K562 (cell line): ENCODE data around the gene SPATC1L. TPM values are rescaled to one million over a fixed set of nuclear protein-coding genes. Genes with fewer than 3 reads are reported as not detected.

Source experiments
- ATAC-seq: fragments of 200-7000 bp; cut with Tn5 transposase; 3 replicates; pipeline ENCODE4 v1.9.1; 2020; ENCODE audit warnings: moderate library complexity
- BruUV-seq: library from RNA; stranded (reverse); fragments of 400-500 nt; replicated peaks from 2 replicates; lab custom pipeline; 2021; lab: Mats Ljungman, UMichigan
- CTCF ChIA-PET: fragments of 300-600 bp; formaldehyde crosslinking; extraction: SDS; loops from one replicate; lab custom pipeline; 2021; ENCODE audit warnings: low intra/inter-chr PET ratio; lab: Yijun Ruan, JAX
- POLR2A ChIA-PET: fragments of 300-600, 350-650 bp; sonication (Branson Sonifier 250); formaldehyde crosslinking; extraction: SDS; loops from one replicate; lab custom pipeline; 2021; ENCODE audit warnings: antibody characterized with exemption, inconsistent platforms; lab: Yijun Ruan, JAX
- DNase-seq, 4 experiments: peaks; one replicate each; pipeline versions ENCODE4 v3.0.0 to v3.0.0-alpha.2; 2011 to 2018; ENCODE audit warnings: low spot score in 3 of 4, mixed read lengths in 3 of 4; ENCODE audit errors: extremely low read depth in 1 of 4
- FAIRE-seq: peaks from 2 replicates; lab custom pipeline; 2011; peaks lifted over from hg19 to GRCh38; lab: Jason Lieb, UNC
- H2AFZ ChIP-seq: 2 replicates; pipeline ENCODE4 v1.6.0; 2011; ENCODE audit warnings: low read depth, low read length, control low read depth, inconsistent platforms
- H3K27ac ChIP-seq: fragments of 200-600 bp; 3 replicates; pipeline ENCODE4 v1.8.0; 2011; ENCODE audit warnings: low read depth, mild to moderate bottlenecking, control low read depth, inconsistent platforms, low read length, moderate library complexity, mixed read lengths; ENCODE audit errors: extremely low read depth
- H3K27me3 ChIP-seq, 2 experiments: fragments of 300-600 bp in 1 of 2; 2 replicates in 1 of 2; 3 replicates in 1 of 2; pipeline versions ENCODE4 v1.6.0 to v1.8.0; 2011; ENCODE audit warnings: inconsistent platforms in 2 of 2, low read length in 2 of 2, mild to moderate bottlenecking in 1 of 2, mixed read lengths in 1 of 2, moderate library complexity in 1 of 2; ENCODE audit not compliant: control insufficient read depth in 2 of 2, insufficient read depth in 2 of 2
- H3K36me3 ChIP-seq: fragments of 300-600 bp; 3 replicates; pipeline ENCODE4 v1.8.0; 2011; ENCODE audit warnings: mild to moderate bottlenecking, low read length, inconsistent platforms; ENCODE audit not compliant: control insufficient read depth, insufficient read depth
- H3K4me1 ChIP-seq, 2 experiments: fragments of 200-600 bp in 1 of 2; replicated peaks in 1 of 2; 2 replicates in 1 of 2; 3 replicates in 1 of 2; pipeline versions ENCODE4 v1.5.1 to v1.8.0; 2011; ENCODE audit warnings: inconsistent platforms in 2 of 2, low read length in 2 of 2, mild to moderate bottlenecking in 1 of 2, mixed read lengths in 1 of 2, moderate library complexity in 1 of 2; ENCODE audit not compliant: control insufficient read depth in 2 of 2, insufficient read depth in 2 of 2
- H3K4me2 ChIP-seq: 2 replicates; pipeline ENCODE4 v1.6.1; 2011; ENCODE audit warnings: low read length, control low read depth, inconsistent platforms, mixed read lengths; ENCODE audit not compliant: insufficient read depth
- H3K4me3 ChIP-seq: fragments of 200-600 bp; sonication (generic), shearing (Covaris generic); 2 replicates; pipeline ENCODE4 v1.5.1; 2016; ENCODE audit warnings: control low read depth, inconsistent platforms
- H3K79me2 ChIP-seq: fragments of 200-600 bp; 3 replicates; pipeline ENCODE4 v1.8.0; 2011; ENCODE audit warnings: low read length, inconsistent platforms; ENCODE audit not compliant: control insufficient read depth, insufficient read depth
- H3K9ac ChIP-seq, 2 experiments: 2 replicates each; pipeline versions ENCODE4 v1.6.0 to v1.6.1; 2011; ENCODE audit warnings: low read depth in 2 of 2, low read length in 2 of 2, control low read depth in 1 of 2, inconsistent platforms in 1 of 2, mild to moderate bottlenecking in 1 of 2, mixed read lengths in 1 of 2; ENCODE audit not compliant: insufficient read depth in 1 of 2
- H3K9me1 ChIP-seq: one replicate; pipeline ENCODE4 v1.6.0; 2011; ENCODE audit warnings: inconsistent platforms, mild to moderate bottlenecking, low read length, moderate library complexity; ENCODE audit not compliant: control insufficient read depth, insufficient read depth
- H3K9me3 ChIP-seq: replicated peaks from 2 replicates; pipeline ENCODE4 v1.5.1; 2011; ENCODE audit warnings: low read depth, low read length, inconsistent platforms; ENCODE audit not compliant: control insufficient read depth, insufficient read depth
- H4K20me1 ChIP-seq: replicated peaks from 2 replicates; pipeline ENCODE4 v1.6.1; 2011; ENCODE audit warnings: low read length, inconsistent platforms, mixed read lengths; ENCODE audit not compliant: control insufficient read depth, insufficient read depth
- POLR2G ChIP-seq: fragments of 200-400 bp; formaldehyde crosslinking; IDR thresholded peaks from 2 replicates; pipeline ENCODE4 v1.6.1; 2017; ENCODE audit warnings: low read depth, mild to moderate bottlenecking, antibody characterized with exemption, low read length, moderate library complexity
- THAP12 ChIP-seq: fragments of 250-450 bp; sonication (Bioruptor Pico); IDR thresholded peaks from 2 replicates; pipeline ENCODE4 v1.9.0; 2021; ENCODE audit warnings: mild to moderate bottlenecking, inconsistent platforms
- ZNF318 ChIP-seq, 2 experiments: fragments of 450-650 bp; IDR thresholded peaks; 2 replicates each; pipeline ENCODE4 v1.6.1; 2016; ENCODE audit warnings: mild to moderate bottlenecking in 2 of 2, borderline replicate concordance in 1 of 2, low read depth in 1 of 2, moderate library complexity in 1 of 2
- WGBS: fragments of 100-300 bp; shearing (Covaris generic); methylation state at CpG from one replicate; pipeline ENCODE4 v1.1.6; 2016; ENCODE audit warnings: low coverage, mixed read lengths; ENCODE audit not compliant: insufficient coverage; ENCODE audit errors: missing lambda C conversion rate; 5-methylcytosine and 5-hydroxymethylcytosine counted together
- in situ Hi-C: fragments of 300-500 bp; cut with MboI; formaldehyde crosslinking; loops from 4 replicates; pipeline ENCODE4 v1.15.0; 2018; ENCODE audit warnings: inconsistent platforms, mixed read lengths
- intact Hi-C: fragments of 100-400 bp; cut with micrococcal nuclease; formaldehyde crosslinking; loops from 2 replicates; pipeline ENCODE4 v1.14.2; 2022
- polyA plus RNA-seq, 8 experiments: library from polyadenylated mRNA; depleted of rRNA in 4 of 8; stranded (reverse) in 5 of 8; unstranded in 3 of 8; fragments of >200 nt; fragmentation: Nextera tagmentation in 2 of 8; fragmentation: Illumina TruSeq in 1 of 8; extraction: Ambion mirVana in 2 of 8; extraction: Trizol in 1 of 8; gene quantifications; 2 replicates each; pipeline versions ENCODE4 v1.2.1 to v1.2.3, GENCODE V29; 2011 to 2014; ENCODE audit warnings: inconsistent platforms in 1 of 8, missing spikeins in 1 of 8
- total RNA-seq, 7 experiments: library from RNA; depleted of rRNA in 6 of 7; stranded (reverse); fragments of >200 nt in 6 of 7; fragmentation: Illumina TruSeq in 2 of 7; extraction: Trizol in 2 of 7; gene quantifications; 2 replicates each; pipeline versions ENCODE4 v1.2.1 to v1.2.3, GENCODE V29; 2011 to 2021; ENCODE audit warnings: low replicate concordance in 1 of 7
- TF ChIP-seq, protein P1 (sequence below), 2 experiments: fragments of 450-650 bp; conservative IDR thresholded peaks; 2 replicates each; pipeline ENCODE4 v1.6.1; 2017; ENCODE audit warnings: mild to moderate bottlenecking in 2 of 2, moderate library complexity in 2 of 2
- TF ChIP-seq, protein P2 (sequence below): fragments of 450-650 bp; IDR thresholded peaks from 2 replicates; pipeline ENCODE4 v1.6.1; 2014; ENCODE audit warnings: low read depth, mild to moderate bottlenecking, moderate library complexity, borderline replicate concordance

SPATC1L gene
- total and polyA plus RNA-seq, 9 of the 15 experiments (the other 6 are each of a cell fraction or from before 2014, with no cell fraction given): 0.14 to 121 (median 34.0) TPM; not detected in 1

GRCh38 chr21:46207920-46208591, 23.8 kb upstream of the SPATC1L start:
- H3K9ac ChIP-seq: peak overlapping the region in 1 of 2 experiments; percentile 13; a peak in 1 of 4 replicates
- intact Hi-C loops: no loop called here
- H3K9me3 ChIP-seq: no peaks in the 10 kb centered on the region
- H2AFZ ChIP-seq: no peak overlapping the region
- no peak for DNase-seq
- H3K36me3 ChIP-seq: peaks cover 95% of the 10 kb centered on the region; the same call in 2 of the 3 replicates
- BruUV-seq: no TSS peak
- WGBS: 86% methylated on average over 27 of the region's 27 CpGs
- no peak for ATAC-seq
- ChIA-PET CTCF (no interaction called here), POLR2A (interaction anchor here (0.6 to 1.3 kb wide), 3 partner anchors 13 to 46 kb away, joined by 3 to 4 read pairs (median 3); no protein-coding TSS in a partner anchor)
- H4K20me1 ChIP-seq: no peaks in the 10 kb centered on the region
- FAIRE-seq: no peak
- no peaks in the 10 kb centered on the region for H3K9me1 ChIP-seq
- no peaks in the 10 kb centered on the region for H3K27me3 ChIP-seq
- H3K4me3 ChIP-seq: no peak overlapping the region
- no peak overlapping the region for H3K4me2 ChIP-seq
- in situ Hi-C loops: no loop called here
- no peaks in the 10 kb centered on the region for H3K79me2 ChIP-seq
- H3K4me1 ChIP-seq: peaks cover 0 to 27% of the 10 kb centered on the region in 2 experiments; a peak in 1 of 5 replicates
- no peak overlapping the region for H3K27ac ChIP-seq
- TF ChIP-seq THAP12 (CRISPR knock-in tag) (no peak), ZNF318 (IDR thresholded peaks at IDR 0.05; ENCODE audit: borderline replicate concordance in 1 of 2, low read depth in 1 of 2) (no peak), POLR2G (peak; percentile 36)
- TF ChIP-seq, protein P1, sequence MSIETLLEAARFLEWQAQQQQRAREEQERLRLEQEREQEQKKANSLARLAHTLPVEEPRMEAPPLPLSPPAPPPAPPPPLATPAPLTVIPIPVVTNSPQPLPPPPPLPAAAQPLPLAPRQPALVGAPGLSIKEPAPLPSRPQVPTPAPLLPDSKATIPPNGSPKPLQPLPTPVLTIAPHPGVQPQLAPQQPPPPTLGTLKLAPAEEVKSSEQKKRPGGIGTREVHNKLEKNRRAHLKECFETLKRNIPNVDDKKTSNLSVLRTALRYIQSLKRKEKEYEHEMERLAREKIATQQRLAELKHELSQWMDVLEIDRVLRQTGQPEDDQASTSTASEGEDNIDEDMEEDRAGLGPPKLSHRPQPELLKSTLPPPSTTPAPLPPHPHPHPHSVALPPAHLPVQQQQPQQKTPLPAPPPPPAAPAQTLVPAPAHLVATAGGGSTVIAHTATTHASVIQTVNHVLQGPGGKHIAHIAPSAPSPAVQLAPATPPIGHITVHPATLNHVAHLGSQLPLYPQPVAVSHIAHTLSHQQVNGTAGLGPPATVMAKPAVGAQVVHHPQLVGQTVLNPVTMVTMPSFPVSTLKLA (conservative IDR thresholded peaks at IDR 0.05): no peak
- TF ChIP-seq, protein P2, sequence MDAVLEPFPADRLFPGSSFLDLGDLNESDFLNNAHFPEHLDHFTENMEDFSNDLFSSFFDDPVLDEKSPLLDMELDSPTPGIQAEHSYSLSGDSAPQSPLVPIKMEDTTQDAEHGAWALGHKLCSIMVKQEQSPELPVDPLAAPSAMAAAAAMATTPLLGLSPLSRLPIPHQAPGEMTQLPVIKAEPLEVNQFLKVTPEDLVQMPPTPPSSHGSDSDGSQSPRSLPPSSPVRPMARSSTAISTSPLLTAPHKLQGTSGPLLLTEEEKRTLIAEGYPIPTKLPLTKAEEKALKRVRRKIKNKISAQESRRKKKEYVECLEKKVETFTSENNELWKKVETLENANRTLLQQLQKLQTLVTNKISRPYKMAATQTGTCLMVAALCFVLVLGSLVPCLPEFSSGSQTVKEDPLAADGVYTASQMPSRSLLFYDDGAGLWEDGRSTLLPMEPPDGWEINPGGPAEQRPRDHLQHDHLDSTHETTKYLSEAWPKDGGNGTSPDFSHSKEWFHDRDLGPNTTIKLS: no peak
